ENCODE results near the gene MAST4. TPM values are rescaled to one million over a fixed set of nuclear protein-coding genes. Genes with fewer than 3 reads are reported as not detected.

MAST4 gene
- total RNA-seq, 2 experiments from 2014 or later = 27.7 to 28.8 TPM

DNA sequence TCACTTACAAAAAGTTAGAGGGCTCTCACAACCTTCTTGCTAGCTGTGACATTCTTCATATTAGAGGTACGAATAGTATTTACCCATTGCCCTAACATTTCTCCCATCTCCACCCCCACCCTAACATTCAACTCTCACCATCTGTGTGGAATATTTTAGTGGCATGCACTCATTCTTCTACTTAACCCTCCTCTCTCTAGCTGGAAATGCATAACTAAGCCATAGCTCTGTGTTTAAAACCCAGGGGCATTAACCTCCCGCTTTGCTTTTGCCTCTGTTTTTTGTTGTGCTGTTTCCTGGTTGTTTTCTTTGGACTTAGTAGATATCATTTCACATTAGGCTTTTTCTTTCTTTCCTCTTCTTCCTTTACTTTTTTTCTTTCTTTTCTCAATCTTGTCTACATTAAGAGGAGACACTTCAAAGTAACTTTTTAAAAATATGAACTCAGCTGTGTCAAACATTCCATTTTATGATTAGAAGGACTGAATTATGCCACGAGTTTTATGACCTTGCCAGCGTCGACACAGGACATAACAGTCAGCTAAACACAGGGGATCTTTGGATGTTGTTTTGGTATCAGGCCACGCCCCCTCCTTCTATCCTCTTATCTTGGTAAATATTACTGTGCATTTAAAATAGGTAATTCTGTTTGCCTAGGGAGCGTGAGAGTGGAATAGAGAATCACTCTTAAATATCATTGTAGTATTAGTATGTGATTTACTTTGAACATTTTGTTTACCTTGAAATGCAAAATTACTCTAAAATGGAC is 364.4 kb downstream of the MAST4 start:
- H3K4me1 Mint-ChIP-seq (ENCODE audit: low read depth) = no peaks in the 10 kb centered on the region
- H3K27me3 Mint-ChIP-seq (ENCODE audit: low read depth) = peaks cover 3% of the 10 kb centered on the region
- H3K36me3 Mint-ChIP-seq (ENCODE audit: low read depth) = no peaks in the 10 kb centered on the region
- DNase-seq = no peak
- intact Hi-C loops (cut with micrococcal nuclease) = no loop called here
- no peaks in the 10 kb centered on the region for H3K9me3 Mint-ChIP-seq
- CTCF ChIA-PET = no interaction called here
- no peak overlapping the region for H3K4me3 Mint-ChIP-seq
- no peak overlapping the region for H3K27ac Mint-ChIP-seq

- H3K36me3 Mint-ChIP-seq (ENCODE audit: low read depth) = no peaks in the 10 kb centered on the region
- DNase-seq = no peak
- H3K27ac Mint-ChIP-seq = no peak overlapping the region
- peaks cover 3% of the 10 kb centered on the region for H3K27me3 Mint-ChIP-seq (ENCODE audit: low read depth)
- no peaks in the 10 kb centered on the region for H3K4me1 Mint-ChIP-seq (ENCODE audit: low read depth)
- no peaks in the 10 kb centered on the region for H3K9me3 Mint-ChIP-seq
- CTCF ChIA-PET = interaction anchor here (0.6 kb wide), 1 partner anchor 156 kb away, joined by 3 read pairs; no protein-coding TSS in a partner anchor
- H3K4me3 Mint-ChIP-seq = no peak overlapping the region
- intact Hi-C loops (cut with micrococcal nuclease) = no loop called here
Observed at GRCh38 chr5:66963559-66963971, 367.4 kb downstream of the MAST4 start.

DNA sequence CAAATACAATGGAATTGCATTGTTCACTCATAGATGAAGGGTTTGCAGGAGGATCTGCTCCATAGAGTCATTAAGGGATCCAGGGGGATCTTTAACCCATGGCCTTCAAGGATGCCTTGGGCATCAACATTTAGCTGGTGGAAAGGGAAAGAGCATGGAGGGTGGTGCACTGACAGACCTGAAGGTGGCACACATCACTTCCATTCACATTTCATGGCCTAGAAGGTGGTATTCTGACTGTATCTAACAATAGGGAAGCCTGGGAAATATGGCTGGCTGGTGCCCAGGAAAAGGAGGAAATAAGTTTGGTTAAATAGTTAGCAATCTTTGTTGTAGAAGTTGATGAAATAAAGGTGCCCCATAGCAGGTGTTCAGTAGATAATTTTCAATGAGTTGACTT is 370.2 kb downstream of the MAST4 start:
- CTCF ChIA-PET = no interaction called here
- Mint-ChIP-seq H3K27ac (no peak overlapping the region), H3K4me3 (no peak overlapping the region), H3K4me1 (ENCODE audit: low read depth) (no peaks in the 10 kb centered on the region), H3K9me3 (no peaks in the 10 kb centered on the region), H3K36me3 (ENCODE audit: low read depth) (no peaks in the 10 kb centered on the region), H3K27me3 (ENCODE audit: low read depth) (no peaks in the 10 kb centered on the region)
- intact Hi-C loops (cut with micrococcal nuclease) = no loop called here
- DNase-seq = no peak

- no peak overlapping the region for H3K27ac Mint-ChIP-seq
- CTCF ChIA-PET = no interaction called here
- no peaks in the 10 kb centered on the region for H3K36me3 Mint-ChIP-seq (ENCODE audit: low read depth)
- H3K4me1 Mint-ChIP-seq (ENCODE audit: low read depth) = no peaks in the 10 kb centered on the region
- H3K4me3 Mint-ChIP-seq = no peak overlapping the region
- H3K9me3 Mint-ChIP-seq = no peaks in the 10 kb centered on the region
- H3K27me3 Mint-ChIP-seq (ENCODE audit: low read depth) = no peaks in the 10 kb centered on the region
- intact Hi-C loops (cut with micrococcal nuclease) = no loop called here
- DNase-seq = no peak
Observed at GRCh38 chr5:66967102-66967501, 370.9 kb downstream of the MAST4 start.

- Mint-ChIP-seq H3K36me3 (ENCODE audit: low read depth) (no peaks in the 10 kb centered on the region), H3K4me1 (ENCODE audit: low read depth) (no peaks in the 10 kb centered on the region), H3K4me3 (no peak overlapping the region), H3K9me3 (no peaks in the 10 kb centered on the region), H3K27ac (no peak overlapping the region), H3K27me3 (ENCODE audit: low read depth) (no peaks in the 10 kb centered on the region)
- DNase-seq = no peak
- intact Hi-C loops (cut with micrococcal nuclease) = no loop called here
- CTCF ChIA-PET = no interaction called here
Observed at GRCh38 chr5:66967826-66968262, 371.7 kb downstream of the MAST4 start.

DNA sequence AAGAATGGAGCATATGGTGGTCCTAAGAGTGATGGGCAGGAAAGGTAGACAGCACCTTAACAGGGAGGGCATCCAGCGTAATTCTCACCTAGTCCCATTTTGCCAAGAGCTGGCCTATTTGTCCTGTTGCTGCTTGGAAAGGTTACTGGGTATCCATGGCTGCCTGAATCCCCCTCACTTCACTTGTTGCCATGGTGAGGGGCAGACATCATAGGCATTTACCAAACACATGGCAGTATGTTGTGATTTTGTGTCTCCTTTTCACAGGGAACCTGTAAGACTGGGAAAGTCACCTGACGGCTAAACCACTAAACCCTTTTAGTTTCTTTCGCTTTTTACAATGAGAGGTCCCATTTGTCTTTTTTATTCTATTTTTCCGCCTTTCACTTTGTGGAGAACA is 373.3 kb downstream of the MAST4 start:
- no peak overlapping the region for H3K27ac Mint-ChIP-seq
- no peaks in the 10 kb centered on the region for H3K27me3 Mint-ChIP-seq (ENCODE audit: low read depth)
- DNase-seq = no peak
- intact Hi-C loops (cut with micrococcal nuclease) = no loop called here
- no peaks in the 10 kb centered on the region for H3K9me3 Mint-ChIP-seq
- CTCF ChIA-PET = no interaction called here
- H3K4me3 Mint-ChIP-seq = no peak overlapping the region
- no peaks in the 10 kb centered on the region for H3K36me3 Mint-ChIP-seq (ENCODE audit: low read depth)
- no peaks in the 10 kb centered on the region for H3K4me1 Mint-ChIP-seq (ENCODE audit: low read depth)

DNA sequence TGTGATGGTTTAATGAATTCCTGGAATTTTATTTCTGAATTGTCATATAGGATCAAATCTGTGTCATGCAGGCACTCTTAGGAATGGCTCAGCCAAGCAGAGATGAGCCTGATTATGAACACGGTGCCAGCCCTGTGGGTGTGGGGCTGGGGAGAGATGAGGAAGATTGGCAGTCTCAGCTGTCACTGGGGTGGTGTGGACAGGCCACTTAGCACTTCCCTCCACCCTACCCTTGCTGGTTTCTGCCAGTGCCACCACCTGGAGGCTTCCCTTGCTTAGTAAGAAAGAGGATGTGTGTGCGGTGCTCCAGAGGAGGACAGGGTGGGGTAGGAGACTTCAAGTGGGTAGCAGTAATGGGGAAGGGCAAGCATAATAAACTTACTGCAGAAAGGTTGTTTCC is 373.8 kb downstream of the MAST4 start:
- intact Hi-C loops (cut with micrococcal nuclease) = no loop called here
- no peak overlapping the region for H3K27ac Mint-ChIP-seq
- CTCF ChIA-PET = interaction anchor here (0.8 kb wide), 1 partner anchor 9 kb away, joined by 3 read pairs; no protein-coding TSS in a partner anchor

GRCh38 chr5:66972004-66972403 is 375.8 kb downstream of the MAST4 start:
- Mint-ChIP-seq H3K27me3 (ENCODE audit: low read depth) (no peaks in the 10 kb centered on the region), H3K9me3 (no peaks in the 10 kb centered on the region), H3K36me3 (ENCODE audit: low read depth) (no peaks in the 10 kb centered on the region), H3K27ac (no peak overlapping the region), H3K4me3 (no peak overlapping the region), H3K4me1 (ENCODE audit: low read depth) (no peaks in the 10 kb centered on the region)
- no peak for DNase-seq
- CTCF ChIA-PET = no interaction called here
- intact Hi-C loops (cut with micrococcal nuclease) = no loop called here

More for the DNA sequence above, 373.8 kb downstream of the MAST4 start:
- Mint-ChIP-seq H3K4me1 (ENCODE audit: low read depth) (no peaks in the 10 kb centered on the region), H3K36me3 (ENCODE audit: low read depth) (no peaks in the 10 kb centered on the region), H3K9me3 (no peaks in the 10 kb centered on the region), H3K4me3 (no peak overlapping the region), H3K27me3 (ENCODE audit: low read depth) (no peaks in the 10 kb centered on the region)
- DNase-seq = no peak

GRCh38 chr5:66974256-66974655 is 378.1 kb downstream of the MAST4 start:
- intact Hi-C loops (cut with micrococcal nuclease) = no loop called here
- CTCF ChIA-PET = interaction anchor here (0.9 kb wide), 1 partner anchor 13 kb away, joined by 3 read pairs; no protein-coding TSS in a partner anchor
- peaks cover 3% of the 10 kb centered on the region for H3K27me3 Mint-ChIP-seq (ENCODE audit: low read depth)

DNA sequence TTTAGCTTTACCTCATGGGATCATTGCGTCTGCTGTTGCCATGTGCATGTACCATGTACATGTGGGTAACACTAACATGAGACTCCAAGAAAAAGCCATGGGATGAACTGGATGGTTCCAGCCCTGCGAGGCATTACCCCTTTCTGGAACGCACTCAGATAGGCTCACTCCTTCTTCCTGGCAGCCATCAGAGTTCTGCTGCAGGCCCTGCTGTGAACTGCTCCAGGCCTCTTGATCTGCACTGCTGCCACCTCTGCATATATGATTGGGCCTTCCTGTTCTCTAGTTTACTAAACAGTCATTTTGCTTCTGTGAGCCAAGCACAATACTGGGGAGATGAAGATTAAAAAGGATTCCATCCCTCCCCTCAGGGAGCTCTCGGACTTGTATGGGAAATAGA is 379.9 kb downstream of the MAST4 start:
- intact Hi-C loops (cut with micrococcal nuclease) = no loop called here
- no peaks in the 10 kb centered on the region for H3K36me3 Mint-ChIP-seq (ENCODE audit: low read depth)
- CTCF ChIA-PET = no interaction called here

More at GRCh38 chr5:66974256-66974655, 378.1 kb downstream of the MAST4 start:
- Mint-ChIP-seq H3K4me1 (ENCODE audit: low read depth) (no peaks in the 10 kb centered on the region), H3K9me3 (no peaks in the 10 kb centered on the region), H3K36me3 (ENCODE audit: low read depth) (no peaks in the 10 kb centered on the region), H3K27ac (no peak overlapping the region), H3K4me3 (no peak overlapping the region)
- no peak for DNase-seq

GRCh38 chr5:66979738-66980137 is 383.5 kb downstream of the MAST4 start:
- Mint-ChIP-seq H3K4me1 (ENCODE audit: low read depth) (no peaks in the 10 kb centered on the region), H3K36me3 (ENCODE audit: low read depth) (no peaks in the 10 kb centered on the region), H3K4me3 (no peak overlapping the region), H3K27ac (no peak overlapping the region), H3K9me3 (no peaks in the 10 kb centered on the region), H3K27me3 (ENCODE audit: low read depth) (peaks cover 3% of the 10 kb centered on the region)
- no peak for DNase-seq
- intact Hi-C loops (cut with micrococcal nuclease) = no loop called here
- CTCF ChIA-PET = interaction anchor here (0.8 to 1.5 kb wide), 4 partner anchors 9 to 672 kb away, joined by 3 to 4 read pairs (median 4); no protein-coding TSS in a partner anchor

More for the DNA sequence above, 379.9 kb downstream of the MAST4 start:
- no peak for DNase-seq
- Mint-ChIP-seq H3K27me3 (ENCODE audit: low read depth) (peaks cover 3% of the 10 kb centered on the region), H3K27ac (no peak overlapping the region), H3K4me1 (ENCODE audit: low read depth) (no peaks in the 10 kb centered on the region), H3K9me3 (no peaks in the 10 kb centered on the region), H3K4me3 (no peak overlapping the region)

DNA sequence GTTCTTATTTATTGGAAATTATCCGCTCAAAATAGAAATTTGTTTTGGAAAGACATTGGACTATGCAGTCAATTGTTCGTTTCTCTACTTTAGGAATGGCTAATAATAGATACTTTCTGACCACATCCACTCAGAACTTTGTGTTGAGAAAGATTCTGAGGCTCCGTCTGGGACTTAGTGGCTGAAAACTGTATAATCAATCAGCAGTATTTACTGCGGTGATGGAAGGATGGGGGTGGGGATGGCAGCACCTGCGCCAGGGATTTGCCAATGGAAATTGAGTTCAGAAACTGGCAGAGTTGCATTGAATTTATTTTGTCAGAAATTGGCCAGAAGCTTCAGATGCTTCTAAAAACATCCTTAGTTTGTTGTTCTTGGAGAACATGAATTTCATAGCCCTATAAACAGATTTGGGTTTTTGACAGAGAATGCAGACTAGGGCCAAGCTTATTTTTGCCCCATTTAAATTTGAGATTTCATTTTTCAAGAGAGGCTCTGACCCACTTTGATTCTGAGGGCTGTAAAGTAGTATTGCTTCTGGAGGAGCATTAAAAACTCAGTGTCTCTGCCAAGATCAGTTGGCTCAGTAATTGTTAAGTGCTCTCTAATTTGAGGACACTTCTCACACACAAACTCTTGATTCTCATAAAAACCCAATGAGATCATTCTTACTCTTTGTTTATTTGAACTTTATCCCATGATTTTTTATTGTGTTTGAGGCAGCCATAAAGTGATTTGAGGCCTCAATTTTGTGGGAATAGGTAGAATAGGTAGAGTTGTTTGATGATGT is 385.3 kb downstream of the MAST4 start:
- peaks cover 3% of the 10 kb centered on the region for H3K27me3 Mint-ChIP-seq (ENCODE audit: low read depth)
- H3K4me3 Mint-ChIP-seq = no peak overlapping the region
- H3K4me1 Mint-ChIP-seq (ENCODE audit: low read depth) = no peaks in the 10 kb centered on the region
- H3K36me3 Mint-ChIP-seq (ENCODE audit: low read depth) = no peaks in the 10 kb centered on the region
- no peak for DNase-seq
- H3K9me3 Mint-ChIP-seq = no peaks in the 10 kb centered on the region
- CTCF ChIA-PET = no interaction called here
- intact Hi-C loops (cut with micrococcal nuclease) = no loop called here
- H3K27ac Mint-ChIP-seq = no peak overlapping the region

DNA sequence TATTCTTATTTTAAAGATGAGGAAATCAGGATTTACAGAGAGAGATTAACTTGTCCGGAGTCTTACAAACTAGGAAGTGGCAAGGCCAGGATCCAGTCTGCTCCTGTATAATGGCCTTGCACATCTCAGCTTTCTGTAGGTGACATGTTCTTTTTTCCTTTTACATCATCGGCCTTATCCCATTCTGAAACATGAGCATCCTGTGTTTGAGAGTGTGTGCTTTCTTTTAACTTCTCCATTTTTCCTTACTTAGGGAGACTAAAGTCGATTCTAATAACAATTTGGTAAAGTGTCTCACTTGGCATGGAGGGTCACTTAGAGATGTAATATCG is 385.8 kb downstream of the MAST4 start:
- H3K27ac Mint-ChIP-seq = no peak overlapping the region
- intact Hi-C loops (cut with micrococcal nuclease) = no loop called here
- H3K4me1 Mint-ChIP-seq (ENCODE audit: low read depth) = no peaks in the 10 kb centered on the region
- no peak overlapping the region for H3K4me3 Mint-ChIP-seq
- H3K27me3 Mint-ChIP-seq (ENCODE audit: low read depth) = peaks cover 3% of the 10 kb centered on the region
- CTCF ChIA-PET = no interaction called here
- H3K9me3 Mint-ChIP-seq = no peaks in the 10 kb centered on the region
- DNase-seq = no peak
- no peaks in the 10 kb centered on the region for H3K36me3 Mint-ChIP-seq (ENCODE audit: low read depth)

All from activated naive CD4-positive, alpha-beta T cell treated with anti-CD3 and anti-CD28 coated beads for 36 hours (primary cell).